NCI-H82 treated with DMSO at 0.1 percent for 48 hours (cell line): ENCODE measurements around the gene NPAS3.

Source experiments
- DNase-seq: peaks from one replicate; lab custom pipeline; 2025; ENCODE audit not compliant: unreplicated experiment; lab: John Stamatoyannopoulos, UW

Gene NPAS3

DNA sequence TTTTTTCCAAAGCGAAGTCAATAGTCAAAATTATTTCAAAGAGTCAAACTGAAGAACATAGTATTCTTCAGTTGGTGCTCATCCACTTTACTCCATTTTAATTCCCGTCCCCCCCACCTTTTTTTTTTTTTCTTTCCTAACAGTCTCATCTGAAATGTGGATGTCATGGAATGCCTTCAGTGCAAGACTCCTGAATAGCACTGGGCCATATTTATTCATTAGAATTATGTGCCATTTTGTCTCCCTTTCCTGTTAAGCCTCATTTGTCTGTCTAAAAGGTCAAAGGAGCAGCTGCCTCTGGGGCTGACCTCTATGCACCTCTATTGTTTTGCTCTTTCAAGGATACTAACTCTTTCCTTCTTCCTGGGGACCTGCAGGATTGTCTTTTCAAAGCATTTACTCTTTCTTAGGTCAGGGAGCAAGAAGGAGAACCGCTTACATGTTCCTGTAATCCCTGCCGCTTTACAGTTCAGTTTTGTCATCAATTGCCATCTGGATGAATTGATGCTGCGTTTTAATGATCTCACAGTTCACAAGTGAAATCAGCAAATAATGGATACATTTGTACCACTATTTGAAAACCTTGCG is 310.6 kb downstream of the NPAS3 start:
- DNase-seq: no peak

DNA sequence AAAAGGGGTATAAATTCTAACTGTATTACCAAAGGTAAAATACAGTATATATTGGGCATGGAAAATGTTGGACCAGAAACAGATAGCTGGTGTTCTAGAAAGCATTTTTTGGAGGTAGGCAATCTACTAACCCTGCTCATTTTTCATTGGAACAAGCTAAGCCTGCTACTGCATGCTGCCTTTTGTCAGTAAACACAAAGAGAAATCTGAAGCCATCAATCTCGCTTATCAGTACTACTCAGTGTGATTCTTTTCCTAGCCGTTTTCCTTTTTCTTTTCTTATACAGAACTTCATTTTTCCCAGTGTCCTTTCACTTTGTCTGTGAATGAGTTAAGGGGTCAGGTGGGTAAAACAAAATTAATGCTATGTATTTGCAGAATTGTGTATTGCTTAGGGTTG is 312.3 kb downstream of the NPAS3 start:
- DNase-seq: no peak

DNA sequence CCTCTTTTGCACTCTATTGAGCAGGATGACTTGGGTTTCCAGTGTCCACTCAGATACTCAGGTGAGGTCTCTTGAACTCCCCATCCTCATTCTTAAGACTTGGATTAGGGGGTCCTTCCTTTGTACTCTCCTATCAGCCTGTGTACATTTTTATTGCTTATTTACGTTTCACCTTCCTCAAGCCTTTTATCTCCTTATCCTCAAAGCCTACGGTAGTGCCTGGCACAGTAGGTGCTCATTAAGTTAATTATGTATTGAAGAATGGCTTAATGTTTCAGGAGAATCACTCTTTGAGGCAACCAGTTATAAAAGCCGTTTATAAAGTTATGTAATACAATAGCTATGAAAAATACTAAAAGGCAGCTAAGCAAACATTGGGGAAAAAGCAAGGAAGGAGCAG is 315.7 kb downstream of the NPAS3 start:
- DNase-seq: no peak

DNA sequence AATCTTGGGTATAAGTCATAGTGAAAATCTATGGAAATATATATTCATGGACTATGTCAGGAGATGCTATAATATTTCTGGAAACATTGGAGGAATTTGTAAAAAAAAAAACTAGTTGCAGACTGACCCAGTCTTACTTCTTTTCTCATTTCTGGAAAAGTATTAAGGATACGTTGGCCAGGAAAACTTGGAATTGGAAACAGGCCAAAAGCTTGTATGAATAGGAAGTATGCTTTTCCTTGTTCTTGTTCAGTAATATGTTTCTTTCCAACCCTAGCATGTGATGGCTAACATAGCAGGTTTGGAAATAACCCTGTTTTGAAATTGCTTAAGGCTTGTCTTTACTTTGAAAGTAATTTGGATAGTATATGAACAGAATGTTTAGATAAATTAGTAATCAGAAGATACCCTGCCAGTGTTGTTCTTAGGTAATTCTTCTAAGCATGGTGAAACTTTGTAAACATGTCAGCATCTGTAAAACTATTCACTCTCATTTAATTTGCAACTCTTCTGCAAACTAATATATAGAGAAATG is 316.2 kb downstream of the NPAS3 start:
- DNase-seq: no peak

DNA sequence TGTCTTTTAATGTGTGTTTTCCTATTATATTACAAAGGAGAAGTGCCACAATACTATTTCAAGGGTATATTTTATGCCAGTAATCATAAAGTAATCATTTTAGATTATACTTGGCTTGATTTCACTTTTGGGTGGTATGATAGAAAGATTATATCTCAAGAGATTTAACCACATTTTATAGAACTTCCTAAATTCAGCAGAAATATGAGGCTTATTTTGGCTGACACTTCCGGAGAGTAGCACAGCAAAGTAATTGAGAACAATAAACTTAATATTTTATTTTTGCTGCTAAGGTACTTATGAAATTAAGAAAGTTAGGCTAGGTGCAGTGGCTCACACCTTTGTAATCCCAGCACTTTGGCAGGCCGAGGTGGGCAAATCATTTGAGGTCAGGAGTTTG is 319.1 kb downstream of the NPAS3 start:
- no peak for DNase-seq

DNA sequence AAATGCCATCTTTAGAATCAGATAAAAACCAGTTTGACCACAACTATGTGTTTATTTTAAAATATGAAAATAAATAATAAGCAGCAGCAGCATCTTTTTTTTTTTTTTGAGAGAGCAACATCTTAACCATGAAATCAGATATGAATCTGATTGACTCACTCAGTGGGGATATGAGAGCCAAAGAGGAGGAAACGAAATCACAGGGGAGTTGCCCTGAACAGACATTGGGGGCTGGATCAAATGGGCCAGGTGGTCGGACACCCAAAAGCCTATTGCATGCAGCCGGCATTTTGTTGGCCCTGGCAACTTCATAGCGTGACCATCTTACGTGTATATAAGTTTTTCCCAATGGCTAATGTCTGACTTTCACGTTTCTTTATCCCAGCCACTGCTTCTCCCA is 321.1 kb downstream of the NPAS3 start:
- DNase-seq: no peak

DNA sequence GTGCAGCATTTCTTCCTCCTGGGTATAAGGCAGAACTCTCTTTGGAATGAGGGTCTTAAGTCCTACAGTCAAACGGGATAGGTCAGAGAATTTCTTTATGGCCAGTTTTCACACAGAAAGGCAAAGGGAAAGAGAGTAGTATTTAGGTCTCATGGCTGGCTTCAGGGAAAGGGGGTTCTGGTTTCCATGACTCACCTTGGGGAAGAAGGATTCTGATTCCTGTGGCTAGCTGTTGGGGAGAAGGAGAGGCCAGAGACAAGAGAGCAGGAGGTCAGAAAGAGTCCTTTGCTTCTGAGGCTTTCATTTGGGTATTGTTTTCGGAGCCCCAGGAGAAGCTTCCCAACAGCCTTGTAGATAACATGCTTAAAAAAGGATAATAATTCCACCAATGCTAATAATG is 332.5 kb downstream of the NPAS3 start:
- no peak for DNase-seq

DNA sequence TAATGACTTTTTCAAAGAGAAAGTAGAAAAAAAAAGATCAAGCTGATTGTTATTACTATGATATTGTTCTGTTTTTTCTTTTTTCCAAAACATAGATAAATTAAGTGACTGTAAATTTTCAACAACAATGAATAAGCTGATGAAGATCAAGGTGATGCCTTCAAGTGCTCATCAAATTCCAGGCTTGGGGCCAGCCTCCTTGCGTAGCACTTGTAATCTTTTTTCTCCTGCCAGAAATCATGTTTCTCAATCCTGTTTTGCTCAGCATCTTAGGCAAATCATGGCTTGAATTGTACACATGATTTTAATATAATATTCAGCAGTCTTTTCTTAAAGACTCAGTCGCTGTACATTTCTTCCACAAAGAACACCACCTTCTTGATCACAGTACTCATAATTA is 333.2 kb downstream of the NPAS3 start:
- no peak for DNase-seq

DNA sequence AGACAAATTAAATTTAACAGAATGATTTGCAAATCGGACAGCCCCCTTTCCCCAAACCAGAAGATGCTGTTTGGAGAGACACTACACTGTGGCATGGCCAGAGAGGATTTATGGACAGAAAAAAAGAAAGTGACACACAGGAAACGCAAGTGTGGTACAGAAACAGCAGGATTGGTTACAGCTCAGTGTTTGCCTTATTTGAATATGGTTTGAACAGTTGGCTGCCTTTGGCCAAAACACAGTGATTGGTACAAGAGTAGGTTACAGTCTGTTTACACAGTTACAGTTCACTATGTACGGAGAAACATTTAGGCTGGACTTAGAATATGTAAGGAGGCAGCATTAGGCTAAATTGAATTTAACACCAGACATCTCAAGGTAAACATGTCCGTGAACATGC is 335.3 kb downstream of the NPAS3 start:
- no peak for DNase-seq

DNA sequence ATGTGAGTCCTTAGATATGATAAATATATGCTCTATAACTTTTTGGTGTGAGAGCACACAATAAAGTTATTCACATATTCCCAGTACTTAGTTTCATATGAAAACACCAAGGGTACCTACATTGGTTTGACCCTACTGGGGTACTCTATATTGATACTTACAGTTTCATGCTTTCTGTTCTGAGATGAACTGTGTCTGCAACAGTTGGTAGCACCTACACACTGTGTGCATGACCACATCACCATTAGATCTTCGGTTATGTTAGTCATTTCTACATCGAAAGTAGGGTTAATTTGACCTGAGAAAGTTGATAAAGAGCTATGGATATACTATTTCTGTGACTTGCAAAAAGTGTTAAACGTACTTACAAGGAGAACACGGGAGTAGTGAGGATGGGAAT is 337.2 kb downstream of the NPAS3 start:
- no peak for DNase-seq

DNA sequence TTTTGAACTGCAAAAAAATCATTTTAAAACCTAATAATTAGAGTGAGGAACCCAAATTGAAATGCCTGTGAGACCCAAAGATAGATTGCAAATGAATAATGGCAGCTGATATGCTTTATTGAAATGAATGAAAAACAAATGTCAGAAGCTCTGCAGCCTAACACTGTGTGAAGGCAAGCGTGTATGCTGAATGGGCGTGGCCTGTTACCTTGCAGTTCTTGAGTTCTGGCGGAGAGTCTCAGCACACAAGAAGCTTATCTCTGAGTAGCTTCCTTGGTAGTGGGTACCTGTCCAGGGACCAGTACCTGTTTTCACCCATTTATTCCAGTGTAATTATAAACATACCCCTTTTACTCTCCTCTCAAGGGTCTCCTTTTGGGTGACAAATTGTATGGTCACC is 341.2 kb downstream of the NPAS3 start:
- no peak for DNase-seq

DNA sequence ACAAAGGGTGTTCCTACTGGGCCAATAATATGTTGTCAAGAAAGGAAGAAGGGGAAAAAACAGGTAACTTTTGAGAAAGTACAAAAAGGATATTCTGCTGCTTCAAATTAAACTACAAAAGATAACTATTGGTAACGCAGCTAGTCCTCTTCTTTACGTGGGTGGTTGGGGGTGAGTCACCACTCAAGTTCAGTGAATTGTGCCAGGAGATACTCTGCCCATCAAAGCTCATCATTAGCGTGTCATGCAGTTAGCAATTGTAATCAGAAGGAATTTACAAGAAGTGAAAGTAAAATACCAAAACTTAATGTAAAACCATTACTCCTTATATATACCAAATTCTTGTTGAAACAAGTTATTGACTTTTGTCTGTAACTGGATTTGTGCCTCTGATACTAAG is 342.0 kb downstream of the NPAS3 start:
- DNase-seq: no peak

DNA sequence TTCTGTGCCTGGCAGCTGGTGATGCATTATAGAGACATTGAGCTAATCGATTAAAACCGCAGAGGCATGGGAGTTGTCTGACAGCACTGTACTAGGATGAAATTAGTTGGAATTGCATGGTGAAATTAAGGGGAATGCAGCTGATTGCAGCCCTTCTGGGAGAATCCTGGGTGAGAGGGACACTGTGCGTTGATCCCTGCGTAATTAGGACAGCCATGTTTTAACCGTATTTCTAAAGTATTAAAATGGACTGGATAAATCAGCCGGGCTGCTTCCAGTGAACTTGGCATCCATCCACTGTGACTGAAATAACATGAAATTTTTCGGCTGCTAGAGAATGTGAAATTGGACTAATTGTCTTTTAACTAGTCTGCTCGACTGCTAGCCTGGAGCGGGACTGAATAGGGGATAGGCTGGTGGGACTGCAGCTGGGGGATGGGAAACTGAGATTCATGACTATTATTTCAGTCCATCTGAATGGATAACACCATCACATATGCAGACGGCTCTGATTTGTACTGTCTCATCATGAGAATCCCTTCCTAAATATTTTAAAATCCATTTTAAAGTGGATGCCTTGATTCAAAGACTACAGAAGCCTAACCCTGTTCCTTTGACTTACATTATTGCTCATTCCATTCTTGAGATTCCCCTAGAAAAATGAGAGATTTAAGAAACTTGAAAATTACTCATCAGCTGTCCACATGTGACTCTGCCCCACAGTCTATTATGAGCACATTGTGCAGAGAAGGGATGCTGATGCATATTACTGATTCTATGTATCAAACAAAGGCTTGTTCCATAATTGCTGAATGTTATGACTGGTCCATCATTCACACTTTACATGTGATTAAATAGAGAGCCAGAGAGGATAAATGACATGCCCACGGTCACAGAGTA is 343.9 kb downstream of the NPAS3 start:
- DNase-seq: no peak

DNA sequence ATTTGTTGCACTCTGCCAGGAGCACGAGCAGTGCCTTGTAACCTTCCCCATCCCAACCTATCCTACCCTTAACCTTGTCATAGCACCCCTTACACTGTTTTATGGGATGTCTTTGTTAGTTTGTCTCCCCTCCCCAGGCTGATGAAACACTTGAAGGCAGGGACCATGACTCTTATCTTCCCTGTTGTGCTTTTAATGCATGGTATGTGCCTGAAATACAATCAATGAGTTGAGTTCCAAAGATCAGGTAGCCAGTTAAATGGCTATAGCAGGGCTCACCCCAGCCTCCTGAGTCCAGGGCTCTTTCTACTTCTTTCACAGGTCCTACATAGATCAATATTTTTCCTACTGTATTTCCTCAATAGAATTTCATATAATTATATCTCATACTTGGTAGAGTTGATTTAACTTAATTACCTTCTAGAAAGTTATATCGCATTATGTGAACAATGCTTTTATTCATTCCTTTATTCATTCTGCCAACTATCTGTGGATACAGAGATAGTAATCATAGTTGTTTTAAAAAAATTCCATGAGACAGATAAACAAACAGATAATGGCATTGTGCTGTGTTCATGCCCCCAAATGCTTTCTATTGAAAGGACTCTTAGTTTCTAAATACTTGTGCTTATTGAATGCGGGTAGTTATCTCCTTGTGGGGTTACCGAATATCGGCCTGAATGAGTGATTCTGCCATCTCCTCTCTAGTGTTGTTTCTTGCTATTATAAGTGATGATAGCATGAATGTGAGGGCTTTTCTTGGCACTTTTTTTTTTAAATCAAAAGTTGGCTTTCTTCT is 347.4 kb downstream of the NPAS3 start:
- no peak for DNase-seq

DNA sequence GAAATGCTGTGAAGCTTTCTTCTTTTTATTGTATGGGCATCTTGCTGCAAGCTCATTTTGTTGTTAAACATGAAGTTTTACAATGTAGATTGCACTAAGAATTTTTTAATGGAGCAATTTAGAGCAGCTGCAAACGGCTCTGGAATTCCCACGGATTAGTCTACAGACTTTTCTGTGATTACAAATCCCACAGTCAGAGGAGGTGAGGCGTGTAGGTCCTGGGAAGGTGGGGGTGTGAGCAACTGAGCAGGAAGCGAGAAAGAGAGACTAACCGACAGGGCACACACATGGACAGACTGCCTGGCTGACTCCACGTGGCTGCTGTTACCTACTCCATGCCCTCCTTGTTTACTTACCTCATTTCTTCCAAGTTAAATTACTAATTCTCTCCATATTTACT is 348.5 kb downstream of the NPAS3 start:
- DNase-seq: no peak

DNA sequence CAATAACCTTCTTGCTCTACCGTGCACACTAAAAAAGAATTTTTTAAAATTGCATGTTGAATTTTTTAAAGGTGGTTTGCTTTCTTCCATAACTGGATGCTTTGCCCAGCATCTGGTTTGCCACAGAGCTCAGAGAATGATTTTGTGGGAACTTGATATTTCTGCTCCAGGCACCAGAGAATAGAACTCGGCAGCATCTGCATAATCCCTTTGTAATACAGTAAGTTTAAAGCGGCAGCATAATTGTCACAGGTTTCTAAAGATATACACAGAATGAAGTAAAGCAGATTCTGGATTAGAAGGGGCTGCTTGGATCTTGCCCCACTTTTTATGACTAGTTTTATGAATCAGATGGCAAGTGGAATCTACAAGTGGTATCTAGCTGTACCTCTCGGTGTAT is 352.0 kb downstream of the NPAS3 start:
- no peak for DNase-seq

DNA sequence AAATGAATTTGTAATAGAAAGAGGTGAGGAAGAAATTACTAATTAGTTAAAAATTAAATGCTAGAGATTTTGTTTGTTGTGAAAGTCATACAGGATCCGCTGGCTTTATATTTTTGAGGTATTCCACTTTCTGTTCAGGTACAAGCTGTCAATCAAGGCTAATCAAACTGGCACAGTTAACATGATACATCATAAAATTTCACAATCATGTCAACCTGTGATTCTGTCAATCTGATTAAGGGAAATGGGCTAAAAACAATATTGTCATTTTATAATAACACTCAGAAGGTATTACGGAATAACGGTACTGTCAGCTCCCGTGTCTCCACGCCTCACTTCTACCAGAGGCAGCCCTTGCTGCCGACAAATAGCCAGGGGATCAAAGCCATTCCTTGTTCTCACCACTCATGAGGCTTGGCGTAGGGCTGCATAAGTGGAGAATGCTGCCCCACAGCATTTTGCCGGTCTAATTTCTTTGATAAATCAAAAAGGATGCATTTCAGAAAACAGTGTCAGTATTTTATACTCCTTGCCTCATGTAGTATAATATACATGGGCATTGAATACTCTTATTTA is 352.9 kb downstream of the NPAS3 start:
- DNase-seq: no peak

DNA sequence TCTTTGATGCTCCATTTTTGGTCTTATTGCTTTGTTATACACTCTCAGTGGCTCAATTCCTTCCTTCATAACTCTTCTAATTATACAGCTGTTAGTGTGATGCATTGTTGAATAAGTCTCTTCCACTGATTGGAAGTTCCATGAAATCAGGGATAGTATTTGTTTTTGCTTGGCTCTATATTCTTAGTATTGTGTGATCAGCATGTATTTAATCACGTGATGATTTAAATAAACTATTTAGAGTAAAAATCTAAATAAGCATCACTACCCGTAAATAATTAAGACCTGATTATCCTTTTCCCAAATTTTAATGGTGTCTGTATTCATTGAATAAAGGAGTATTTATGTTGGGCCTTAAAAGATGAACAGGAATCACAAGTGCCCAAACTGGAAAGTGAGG is 355.7 kb downstream of the NPAS3 start:
- DNase-seq: no peak

DNA sequence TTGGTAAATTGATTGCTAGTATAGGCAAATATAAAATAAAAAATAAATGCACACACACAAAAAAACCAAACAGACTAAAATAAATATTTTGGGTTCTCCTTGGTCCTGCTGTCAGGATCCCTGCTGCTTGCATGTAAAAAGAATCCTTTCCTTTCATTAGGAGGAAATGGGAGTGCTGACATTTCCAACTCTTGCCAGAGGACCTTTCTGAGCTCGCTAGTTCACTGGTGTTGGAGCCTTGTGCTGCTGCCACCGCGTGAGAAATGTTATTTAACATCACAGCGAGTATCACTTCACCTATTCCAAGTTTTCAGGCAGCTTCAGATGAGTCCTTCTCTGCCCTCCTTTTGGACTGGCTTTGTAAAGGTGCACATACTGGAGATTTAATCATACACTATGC is 358.9 kb downstream of the NPAS3 start:
- DNase-seq: no peak

DNA sequence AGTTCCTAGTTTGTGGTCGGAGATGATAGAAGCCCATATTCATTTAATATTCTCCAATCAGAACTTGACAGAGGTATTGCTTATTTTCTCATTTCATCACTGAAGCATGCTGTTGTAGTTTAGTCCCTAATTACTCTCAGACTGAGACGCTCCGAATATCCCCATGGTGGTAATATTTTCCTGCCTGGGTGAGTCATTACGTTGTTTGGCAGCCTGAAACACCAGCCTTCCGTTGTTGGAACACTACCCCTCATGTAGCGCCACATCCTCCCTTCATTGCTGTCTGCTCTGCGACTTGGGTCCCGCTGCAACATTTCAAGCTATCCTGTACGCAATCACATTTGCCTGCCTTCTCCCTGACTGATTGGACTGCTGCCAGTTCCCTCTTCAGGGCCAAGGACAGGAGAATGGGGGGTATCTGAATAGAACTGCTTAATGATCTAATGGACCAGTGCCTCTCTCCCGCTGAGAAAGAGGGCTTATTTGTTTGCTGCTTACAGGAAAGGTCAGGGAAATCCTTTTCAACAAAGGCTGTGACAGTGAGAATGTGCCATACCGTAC is 369.1 kb downstream of the NPAS3 start:
- DNase-seq: no peak

DNA sequence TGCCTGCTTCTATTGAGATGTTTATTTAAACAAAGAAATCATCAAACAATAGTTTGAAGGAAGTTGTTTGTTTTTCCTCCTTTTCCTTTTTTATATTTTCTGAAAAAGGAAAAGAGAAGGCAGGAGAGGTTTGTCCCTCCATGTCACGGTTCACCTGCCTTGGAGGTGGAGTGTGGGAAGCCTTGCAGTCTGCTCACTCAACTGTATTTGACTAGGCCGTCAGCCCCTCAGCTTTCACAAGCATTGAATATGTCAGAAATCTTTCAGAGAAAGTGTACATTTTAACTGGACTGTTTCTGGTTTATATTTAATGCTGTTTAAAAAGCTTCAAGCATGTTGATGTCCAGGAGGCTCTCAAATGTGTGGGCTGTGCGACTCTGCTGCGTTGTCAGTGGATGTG is 370.4 kb downstream of the NPAS3 start:
- DNase-seq: no peak
